ENCODE measurements around the gene VENTX.

The VENTX gene

DNA sequence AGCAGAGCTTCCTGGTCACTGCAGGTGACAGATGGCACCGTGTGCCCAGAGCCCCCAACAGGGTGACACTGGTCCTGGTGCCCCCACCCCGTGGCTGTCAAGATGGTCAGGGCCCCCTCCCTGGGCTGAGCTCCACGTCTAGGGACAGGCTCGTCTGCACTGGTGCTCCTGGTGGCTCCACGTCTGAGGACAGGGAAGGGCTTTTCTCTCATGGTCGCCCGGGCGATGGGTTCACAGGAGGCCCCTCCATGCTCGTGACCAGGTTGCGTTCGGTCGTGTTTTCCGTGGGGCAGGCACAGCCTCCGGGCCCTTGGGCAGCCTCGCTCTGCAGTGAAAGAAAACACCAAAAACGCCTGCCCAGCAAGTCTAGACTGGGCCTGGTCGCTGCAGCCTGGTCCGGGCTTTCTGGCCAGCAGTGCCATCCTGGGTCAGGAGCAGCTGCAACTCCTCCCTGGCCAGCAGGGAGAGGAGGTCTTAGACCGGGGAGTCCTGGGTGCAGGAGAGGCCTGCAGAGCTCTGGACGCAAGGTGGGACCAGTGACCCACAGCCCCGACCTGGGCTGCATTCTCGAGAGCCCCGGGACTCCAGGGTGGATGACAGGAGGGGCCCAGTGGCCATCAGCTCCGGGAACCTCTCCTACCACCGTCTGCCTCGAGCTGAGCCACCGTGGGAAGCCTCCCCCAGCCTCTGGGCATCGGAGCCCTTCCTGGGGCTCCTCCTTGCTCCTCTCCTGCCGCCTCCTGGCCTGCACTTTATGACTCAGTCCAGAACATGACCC lies 35.5 kb upstream of the VENTX start:
- DNase-seq (ENCODE audit: low read depth), result no peak

DNA sequence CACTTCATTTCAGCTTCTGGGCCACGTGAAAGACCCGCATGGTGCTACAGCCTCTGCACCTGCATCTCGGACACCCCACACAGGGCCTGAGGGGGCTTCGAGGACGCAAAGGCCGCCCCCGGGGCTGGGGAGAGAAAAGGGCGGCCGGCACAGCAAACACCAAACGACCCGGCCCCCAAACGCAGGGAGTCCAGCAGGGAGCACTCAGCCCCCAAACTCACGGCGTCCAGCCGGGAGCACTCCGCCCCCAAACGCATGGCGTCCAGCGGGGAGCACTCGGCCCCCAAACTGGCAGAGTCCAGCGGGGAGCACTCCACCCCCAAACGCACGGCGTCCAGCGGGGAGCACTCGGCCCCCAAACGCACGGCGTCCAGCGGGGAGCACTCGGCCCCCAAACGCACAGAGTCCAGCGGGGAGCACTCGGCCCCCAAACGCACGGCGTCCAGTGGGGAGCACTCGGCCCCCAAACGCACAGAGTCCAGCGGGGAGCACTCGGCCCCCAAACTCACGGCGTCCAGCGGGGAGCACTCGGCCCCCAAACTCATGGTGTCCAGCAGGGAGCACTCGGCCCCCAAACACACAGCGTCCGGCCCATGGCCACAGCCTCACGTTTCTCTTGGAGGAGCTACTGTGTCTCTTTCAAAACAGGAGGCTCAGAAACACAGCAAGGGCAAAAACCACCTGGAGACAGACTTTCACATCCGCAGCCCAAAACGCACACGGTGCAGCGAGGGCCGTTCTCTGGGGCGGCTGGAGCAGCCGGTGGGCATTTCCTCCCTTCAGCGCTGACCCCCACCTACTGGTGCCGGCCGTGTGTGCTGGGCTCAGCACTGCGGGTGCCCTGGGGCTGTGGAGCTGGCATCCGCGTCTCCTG lies 34.6 kb upstream of the VENTX start:
- no peak for DNase-seq (ENCODE audit: low read depth)

DNA sequence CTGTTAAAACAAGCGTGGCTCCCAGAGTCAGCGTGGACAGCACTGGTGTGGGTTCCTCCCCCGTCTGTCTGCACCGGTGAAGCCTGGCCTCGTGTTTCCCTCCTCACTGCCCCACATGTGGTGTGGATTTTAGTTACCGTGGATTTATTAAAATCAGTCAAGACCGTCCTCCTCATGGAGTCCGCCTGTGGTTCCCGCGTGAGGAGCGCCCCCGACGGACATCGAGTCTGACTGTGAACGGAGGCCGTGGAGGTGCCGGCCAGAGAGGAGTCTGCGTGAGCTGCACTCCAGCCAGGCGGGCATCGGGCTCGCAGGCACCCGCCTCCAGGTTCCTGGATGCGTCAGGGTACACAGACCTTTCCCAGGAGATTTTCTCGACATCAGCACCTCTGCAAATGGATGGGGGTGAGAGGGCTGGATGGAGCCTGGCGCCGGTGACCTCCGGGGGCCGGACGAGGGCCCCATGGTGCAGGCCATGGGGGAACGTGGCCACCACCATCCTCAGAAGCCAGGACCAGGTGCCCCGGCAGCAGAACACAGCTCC lies 33.9 kb upstream of the VENTX start:
- no peak for DNase-seq (ENCODE audit: low read depth)

DNA sequence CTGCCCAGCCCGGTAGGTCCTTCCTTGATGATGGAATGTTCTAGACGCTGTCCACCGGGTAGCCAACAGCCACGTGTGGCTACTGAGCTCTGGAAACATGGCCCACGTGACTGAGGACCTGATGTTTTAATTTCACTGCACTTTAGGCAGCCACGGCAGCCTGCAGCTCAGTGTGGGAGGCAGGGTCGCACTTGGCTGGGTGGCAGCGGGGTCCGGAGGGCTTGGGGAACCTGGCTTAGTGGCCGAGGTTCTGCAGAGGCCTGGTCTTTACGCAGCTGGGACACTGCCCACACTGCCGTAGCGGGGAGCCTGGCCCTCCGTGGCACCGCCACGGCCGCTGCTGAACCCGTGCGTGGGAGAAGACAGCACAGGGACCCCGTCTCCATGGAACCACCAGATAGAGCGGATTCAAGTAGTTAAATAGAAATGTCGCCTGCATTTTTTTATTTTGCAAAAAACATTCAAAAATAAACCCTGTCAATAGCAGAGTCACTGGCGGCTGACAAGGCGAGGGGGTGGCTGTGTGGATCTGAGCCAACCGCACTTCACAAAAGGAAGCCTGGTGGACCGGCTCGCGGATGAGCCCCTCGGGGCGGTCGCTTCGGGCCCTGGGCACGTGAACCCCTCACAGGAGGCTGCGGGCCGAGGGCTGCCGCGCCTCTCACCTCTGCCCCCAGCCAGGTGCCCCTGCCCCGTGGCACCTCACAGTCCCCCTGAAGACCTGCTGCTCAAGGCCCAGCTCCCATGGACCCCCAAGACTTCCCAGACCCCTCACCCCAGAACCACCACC lies 33.2 kb upstream of the VENTX start:
- DNase-seq (ENCODE audit: low read depth), result no peak

DNA sequence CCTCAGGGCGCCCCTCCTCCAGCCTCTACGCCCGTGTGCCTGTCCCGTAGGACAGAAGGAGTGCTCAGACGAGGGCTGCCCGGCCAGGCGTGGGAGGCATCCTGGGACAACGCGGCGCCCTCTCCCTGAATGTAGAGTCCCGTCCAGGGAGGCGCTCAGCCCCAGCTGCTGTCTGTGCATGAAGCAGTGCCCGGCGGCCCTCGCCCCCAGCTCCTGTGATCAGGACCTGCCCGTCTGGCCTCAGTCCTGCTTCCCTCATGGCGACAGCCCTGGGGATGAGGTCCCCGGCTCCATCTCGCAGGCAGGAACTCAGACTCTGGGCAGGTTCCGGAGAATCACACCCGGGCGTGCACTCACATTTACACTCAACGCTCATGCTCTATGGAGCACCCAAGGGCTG lies 32.5 kb upstream of the VENTX start:
- no peak for DNase-seq (ENCODE audit: low read depth)

DNA sequence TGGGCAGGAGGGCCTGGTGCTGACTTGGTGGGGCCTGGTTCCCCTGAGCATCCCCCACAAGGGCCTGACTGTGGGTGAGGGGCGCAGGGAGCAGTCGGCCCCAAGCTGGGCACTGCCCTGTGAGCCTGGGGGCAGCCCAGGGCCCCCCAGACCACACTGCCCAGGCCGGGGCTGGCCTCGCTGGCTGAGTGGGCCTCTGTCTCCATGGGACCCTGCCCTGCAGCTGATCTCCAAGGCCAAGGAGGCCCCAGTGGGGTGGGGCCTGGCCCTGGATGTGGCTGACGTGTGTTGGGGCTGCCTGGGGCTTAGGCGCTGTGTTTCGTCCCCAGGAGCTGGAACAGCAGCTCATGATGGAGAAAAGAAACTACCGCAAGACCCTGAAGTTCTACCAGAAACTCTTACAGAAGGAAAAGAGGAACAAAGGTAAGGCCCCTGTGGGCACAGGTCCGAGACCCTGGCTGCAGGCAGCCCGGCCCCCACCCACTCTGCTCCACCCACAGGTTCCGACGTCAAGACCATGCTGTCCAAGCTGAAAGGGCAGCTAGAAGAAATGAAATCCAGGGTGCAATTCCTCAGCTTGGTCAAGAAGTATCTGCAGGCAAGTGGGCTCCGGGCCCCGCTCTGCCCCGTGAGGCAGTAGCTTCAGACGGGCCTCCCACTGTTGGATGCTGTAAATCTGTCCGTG lies 31.2 kb upstream of the VENTX start:
- DNase-seq (ENCODE audit: low read depth), result no peak

DNA sequence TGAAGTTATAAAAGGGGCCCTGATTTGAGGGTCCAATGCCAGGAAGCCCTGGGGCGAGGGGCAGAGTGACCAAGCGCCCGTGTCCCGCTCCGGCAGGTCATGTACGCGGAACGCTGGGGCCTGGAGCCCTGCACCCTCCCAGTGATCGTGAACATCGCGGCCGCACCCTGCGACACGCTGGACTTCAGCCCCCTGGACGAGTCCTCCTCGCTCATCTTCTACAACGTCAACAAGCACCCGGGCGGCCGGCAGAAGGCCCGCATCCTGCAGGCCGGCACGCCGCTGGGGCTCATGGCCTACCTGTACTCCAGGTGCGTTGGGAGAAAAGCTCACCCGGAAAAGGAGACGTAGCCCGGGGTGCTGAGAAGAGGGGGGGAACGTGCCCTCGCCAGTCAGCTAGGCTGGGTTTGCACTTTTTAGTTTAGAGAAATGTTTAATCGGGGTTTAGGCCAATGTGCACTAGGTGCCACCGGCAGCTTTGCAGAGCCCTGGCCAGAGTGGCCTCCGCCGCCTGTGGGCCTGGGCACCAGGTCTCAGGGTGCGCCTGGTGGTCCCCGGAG lies 30.5 kb upstream of the VENTX start:
- no peak for DNase-seq (ENCODE audit: low read depth)

DNA sequence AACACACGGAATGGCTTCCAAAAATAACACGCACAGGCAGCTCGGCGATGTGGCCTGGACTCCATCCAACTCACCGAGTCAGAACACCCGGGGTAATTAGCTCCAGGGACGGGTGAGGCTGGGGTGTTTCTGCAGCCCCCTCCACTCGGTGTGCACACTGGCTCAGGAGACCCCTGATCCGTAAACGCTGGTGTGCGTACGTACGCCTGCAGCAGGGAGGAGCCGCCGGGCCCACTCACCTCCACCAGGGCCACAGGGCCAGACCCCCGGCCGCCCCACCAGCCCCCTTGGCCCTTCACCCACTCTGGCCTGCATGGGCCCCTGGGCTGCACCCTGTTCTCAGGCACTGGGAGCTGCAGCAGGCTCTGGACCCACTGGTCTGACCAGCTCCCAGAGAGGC lies 30.0 kb upstream of the VENTX start:
- DNase-seq (ENCODE audit: low read depth), result no peak

DNA sequence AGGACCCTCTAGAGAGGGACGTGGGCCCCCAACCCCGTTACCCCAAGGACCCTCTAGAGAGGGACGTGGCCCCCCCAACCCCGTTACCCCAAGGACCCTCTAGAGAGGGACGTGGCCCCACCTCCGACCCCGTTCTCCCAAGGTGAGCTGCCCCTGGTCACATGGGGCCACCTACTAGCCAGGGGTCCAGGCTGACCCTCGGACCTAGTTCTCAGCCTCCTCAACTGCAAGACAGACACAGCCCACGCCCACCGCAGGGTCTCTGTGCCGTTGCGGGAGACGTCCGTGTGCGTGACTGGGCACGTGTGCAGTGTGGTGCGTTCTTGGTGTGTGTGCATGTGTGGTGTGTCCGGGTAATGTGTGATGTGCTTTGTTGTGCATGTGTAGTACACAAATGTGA lies 29.2 kb upstream of the VENTX start:
- DNase-seq (ENCODE audit: low read depth), result no peak

DNA sequence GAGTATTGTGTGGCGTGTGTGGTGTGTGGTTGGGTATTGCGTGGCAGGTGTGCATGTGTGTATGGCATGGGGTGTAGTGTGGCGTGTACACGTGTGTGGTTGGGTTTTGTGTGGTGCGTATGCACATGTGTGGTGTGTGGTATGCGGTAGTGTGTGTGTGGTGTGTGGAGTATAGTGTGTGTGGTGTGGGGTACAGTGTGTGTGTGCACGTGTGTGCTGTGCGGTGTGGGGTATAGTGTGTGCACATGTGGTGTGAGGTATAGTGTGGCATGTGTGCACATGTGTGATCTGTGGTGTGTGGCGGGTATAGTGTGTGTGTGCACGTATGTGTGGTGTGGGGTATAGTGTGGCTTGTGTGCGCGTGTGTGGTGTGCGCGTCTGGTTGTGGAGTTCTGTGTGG lies 28.5 kb upstream of the VENTX start:
- DNase-seq (ENCODE audit: low read depth), result no peak

DNA sequence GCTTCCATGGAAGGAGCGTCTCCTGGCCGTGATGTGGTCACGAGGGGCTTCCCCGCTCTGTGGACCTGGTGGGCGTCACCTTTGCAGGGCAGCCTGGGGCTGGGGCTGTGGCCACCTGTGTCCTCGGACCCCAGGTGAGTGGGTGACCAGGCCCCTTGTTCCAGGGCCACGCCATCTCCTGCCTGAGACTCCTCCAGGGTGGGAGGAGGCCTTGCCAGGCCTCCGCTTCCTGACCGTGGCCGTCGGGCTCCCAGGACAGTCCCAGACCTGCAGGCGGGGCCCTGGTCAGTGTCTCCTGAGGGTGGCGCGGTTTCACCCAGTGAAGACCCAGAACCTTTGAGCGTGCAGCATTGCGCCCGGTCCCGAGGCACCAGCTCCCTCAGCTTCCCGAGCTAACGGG lies 28.0 kb upstream of the VENTX start:
- no peak for DNase-seq (ENCODE audit: low read depth)

DNA sequence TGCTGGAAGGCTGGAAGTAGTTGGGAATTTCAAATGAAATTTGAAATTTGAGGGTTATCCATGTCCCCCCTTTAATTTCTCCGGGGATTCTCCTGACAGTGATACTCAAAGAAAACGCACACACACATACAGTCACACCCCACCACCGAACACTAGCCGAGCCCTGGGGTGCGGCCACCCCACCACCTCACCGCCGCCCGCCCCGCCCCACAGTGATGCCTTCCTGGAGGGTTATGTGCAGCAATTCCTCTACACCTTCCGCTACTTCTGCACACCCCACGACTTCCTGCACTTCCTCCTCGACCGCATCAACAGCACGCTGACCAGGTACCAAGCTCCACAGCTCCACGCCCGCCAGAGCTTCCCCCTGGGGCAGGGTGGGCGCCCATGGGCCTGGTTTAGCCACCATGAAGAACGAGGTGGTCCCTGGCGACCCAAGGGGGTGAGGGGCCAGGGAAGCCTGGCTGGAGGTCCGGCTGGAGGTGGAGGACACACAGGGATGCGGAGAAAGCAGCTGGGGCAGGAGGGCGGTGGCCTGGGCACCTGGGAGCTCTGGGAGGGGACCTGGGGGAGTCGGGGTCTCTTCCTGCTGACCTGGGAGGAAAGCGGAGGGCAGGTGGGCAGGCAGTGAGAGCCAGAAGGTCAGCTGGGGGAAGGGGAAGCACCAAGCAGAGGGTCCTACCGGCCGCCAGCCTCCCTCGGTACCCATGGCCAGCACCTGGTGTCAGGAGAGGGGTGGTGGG lies 27.1 kb upstream of the VENTX start:
- DNase-seq (ENCODE audit: low read depth), result no peak

DNA sequence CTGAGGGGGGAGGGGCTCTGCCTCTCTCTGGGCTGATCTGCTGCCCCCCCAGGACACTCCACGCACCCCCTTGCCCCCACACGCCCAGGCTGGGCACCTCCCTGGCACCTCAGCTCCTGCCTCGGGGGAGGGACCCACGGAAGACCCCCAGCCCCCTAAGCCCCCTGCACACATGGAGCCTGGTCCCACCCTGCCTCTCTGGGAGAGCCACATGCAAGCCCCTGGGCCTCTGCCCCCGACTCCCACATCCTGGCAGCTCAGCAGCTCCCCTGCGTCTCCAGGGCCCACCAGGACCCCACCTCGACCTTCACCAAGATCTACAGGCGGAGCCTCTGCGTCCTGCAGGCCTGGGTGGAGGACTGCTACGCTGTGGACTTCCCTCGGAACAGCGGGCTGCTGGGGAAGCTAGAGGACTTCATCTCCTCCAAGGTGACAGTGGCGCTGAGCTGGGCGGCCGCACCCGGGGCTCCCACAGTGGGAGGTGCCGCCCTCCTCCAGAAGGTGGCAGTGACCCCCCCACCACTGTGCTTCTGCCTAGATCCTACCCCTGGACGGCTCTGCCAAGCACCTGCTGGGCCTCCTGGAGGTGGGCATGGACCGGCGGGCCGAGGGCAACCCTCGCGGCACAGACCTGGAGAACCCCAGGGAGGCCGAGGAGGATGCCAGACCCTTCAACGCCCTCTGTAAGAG lies 26.4 kb upstream of the VENTX start:
- DNase-seq (ENCODE audit: low read depth), result no peak

DNA sequence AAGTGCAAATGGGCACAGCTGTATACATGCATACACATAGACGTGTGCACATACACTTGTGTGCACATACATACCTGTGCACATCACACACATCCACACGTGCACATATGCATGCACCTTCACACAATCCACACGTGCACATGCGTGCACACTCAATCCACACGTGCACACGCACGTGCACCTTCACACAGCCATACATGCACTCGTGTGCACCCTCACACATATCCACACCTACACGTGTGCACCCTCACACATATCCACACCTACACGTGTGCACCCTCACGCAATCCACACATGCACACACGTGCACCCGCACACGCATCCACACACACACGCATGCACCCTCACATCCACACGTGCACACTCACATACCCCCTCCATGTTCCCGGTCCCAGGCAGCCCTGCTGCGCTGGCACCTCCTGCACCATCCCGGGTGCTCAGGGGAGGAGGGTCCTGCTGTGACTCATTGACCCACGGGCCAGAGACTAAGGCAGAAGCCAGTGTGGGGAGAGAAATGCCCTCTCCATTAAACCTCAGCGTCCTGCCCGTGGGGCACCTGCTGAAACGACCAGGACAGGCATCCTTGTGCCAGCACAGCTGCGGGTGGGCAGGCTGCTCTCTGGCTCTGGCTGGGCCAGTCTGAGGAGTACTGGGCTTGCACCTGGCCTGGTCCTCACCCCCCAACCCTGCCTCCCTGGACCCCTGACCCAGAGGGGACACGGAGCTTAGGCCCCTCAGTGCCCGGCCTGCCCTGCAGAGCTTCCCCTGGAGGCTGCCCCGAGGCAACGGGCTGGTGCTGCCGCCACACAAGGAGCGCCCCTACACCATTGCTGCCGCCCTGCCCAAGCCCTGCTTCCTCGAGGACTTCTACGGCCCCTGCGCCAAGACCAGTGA lies 25.4 kb upstream of the VENTX start:
- no peak for DNase-seq (ENCODE audit: low read depth)

DNA sequence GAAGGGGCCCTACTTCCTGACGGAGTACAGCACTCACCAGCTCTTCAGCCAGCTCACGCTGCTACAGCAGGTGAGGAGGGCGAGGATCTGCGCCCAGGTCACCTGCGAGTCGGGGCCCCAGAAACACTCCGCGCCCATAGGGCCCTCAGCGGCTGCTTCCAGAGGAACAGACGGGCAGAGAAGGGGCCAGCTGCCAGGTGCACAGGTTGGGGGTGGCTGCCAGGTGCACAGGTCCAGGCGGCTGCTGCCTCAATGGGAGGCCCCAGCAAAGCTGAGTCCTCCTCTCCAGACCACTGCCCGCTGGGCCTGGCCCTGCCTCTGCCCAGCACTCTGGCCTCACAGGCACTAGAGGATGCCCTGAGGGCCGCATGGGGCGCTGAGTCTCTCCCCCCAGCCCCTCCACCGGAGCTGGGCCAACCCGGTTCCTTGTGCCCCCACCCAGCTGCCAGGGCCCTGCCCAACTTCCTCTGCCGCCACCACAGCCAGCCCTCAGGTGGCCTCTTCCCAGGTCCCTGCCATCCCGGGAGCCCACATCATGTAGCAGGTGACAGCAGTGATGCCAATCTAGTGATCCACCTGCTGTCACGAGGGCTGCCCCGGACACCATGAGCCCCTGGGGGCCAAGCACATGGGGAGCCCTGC lies 24.7 kb upstream of the VENTX start:
- DNase-seq (ENCODE audit: low read depth), result no peak

DNA sequence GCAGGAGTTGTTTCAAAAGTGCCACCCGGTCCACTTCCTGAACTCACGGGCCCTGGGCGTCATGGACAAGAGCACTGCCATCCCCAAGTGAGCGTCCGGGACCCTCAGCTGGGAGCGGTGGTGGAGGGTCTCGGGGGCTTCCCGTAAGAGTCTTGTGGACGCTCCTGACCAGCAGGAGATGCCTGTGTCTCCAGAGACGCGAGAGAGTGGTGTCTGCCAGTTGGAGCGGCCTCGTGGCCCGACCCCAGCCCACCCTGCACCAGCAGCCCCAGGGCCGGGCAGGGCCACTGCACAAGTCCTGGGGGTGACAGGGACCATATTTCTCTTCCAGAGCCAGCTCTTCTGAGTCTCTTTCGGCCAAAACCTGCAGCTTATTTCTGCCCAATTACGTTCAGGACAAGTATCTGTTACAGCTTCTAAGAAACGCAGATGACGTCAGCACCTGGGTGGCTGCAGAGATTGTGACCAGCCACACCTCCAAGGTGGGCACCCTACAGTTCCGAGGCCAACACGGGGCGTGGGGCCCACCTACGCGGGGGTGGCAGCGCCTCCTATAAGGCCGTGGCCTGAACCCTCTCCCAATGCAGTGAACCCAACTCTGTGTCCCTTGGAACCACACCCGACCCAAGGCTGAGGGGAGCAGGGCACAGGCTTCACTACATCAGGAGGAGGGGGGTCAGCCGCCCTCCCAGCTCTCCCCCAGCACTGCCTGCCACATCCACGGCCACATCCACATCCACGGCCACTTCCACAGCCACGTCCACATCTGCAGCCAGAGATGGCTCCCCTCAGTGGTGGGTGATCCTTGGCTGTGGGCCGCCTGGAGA lies 23.8 kb upstream of the VENTX start:
- DNase-seq (ENCODE audit: low read depth), result no peak
